Activated CD8-positive, alpha-beta memory T cell treated with anti-CD3 and anti-CD28 coated beads, Interleukin-2, amount 50 U/mL, for 4 hours (primary cell): ENCODE results near the gene KIF12.
A peak's percentile ranks its signal among the peaks of the same experiment; 100 is the strongest.
"Not testable (repeated sequence)": the region's sequence is repeated elsewhere in the genome, so short reads cannot be mapped to it uniquely, and the experiment has no call there.

Experiments
- DNase-seq: peaks from one replicate; pipeline ENCODE4 v3.0.0-alpha.2; 2020

Gene KIF12

GRCh38 chr9:114082763-114083412 lies 16.2 kb downstream of the KIF12 start:
- DNase-seq = not testable (repeated sequence)

- peak; percentile 80 for DNase-seq
Observed at GRCh38 chr9:114082017-114082762, 16.9 kb downstream of the KIF12 start.

DNA sequence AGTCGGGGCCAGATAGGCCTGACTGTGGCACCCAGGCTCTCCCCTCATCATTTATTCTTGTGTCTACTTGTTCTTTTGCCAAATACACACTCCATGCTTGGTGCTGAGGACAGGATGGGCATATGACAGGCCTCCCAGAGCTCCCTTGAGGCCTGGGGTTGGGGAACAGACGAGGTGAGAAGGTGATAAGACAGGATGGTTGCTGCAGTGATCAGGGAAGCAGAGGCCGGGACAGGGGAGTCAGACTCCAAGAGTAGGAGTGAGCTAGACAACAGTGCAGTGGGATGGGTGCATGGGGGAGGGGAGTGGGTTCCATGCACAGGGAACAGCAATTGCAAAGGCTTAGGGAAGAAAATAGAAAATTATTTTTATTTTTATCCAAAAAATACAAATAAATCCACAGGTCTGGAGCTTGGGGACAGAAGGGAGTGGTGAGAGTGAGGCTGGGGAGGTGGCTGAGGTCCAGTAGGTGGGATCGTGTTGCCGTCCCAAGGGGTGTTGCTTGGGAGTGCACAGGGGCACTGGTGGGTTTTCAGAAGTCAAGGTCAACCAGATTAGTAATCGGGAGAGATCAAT lies 17.6 kb downstream of the KIF12 start:
- no peak for DNase-seq

DNA sequence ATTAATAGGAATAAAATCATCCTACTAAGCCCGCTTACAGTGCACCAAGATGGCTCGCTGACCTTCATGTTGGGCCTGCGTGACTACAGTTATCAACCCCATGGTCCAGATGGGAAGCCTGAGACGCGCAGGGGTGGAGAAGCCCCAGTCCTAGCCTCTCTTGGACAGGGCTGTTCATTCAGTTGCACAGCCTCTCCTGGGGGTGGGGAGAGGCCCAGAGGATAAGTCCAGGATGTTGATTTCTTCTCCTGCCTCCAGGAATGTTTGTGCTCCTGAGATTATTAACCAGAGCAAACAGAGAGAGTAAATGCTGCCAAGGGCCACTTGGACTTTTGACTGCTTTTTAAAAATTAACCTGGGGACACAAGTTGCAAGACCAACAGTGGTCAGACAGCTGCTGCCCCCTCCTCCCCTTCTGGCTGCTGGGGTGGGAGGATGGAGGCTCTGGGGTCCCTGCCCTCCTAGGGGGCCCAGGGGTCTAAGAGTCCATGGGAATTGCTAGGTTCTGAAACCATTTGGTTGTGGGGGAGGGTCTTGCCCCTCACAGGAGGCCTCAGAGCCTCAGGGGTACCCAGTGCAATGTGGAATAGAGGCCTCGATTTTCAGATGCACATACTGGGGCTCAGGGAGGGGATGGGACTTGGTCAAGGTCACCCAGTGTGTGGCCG lies 18.2 kb downstream of the KIF12 start:
- DNase-seq = no peak

DNA sequence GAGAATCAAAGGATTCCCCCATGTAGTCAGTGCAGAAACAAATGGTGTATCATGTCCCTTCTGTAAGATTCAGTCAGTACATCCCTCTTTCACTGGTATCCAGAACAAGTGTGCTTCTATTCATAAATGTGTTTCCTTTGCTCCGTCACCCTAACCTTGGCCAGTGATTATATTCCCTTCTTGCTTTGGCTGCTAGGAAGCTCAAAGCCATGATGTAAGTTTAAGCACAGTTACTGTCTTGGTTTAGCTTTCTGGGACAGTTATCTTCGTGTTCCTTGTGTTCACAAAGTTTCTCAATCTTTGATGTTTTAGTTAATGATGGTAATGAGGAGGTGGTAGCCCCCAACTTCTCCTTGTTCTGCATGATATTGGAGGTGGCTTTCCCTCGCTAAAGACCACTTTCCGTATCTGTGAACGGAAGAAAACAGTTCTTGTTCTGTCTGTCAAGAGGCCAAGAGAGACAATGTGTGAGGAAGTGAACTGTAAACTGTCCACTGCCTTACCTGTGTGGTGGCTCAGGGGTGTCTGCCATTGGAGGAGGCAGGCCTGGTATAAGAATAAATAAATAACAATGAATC lies 18.8 kb downstream of the KIF12 start:
- no peak for DNase-seq

GRCh38 chr9:114078781-114079156 lies 20.3 kb downstream of the KIF12 start:
- DNase-seq = no peak

- DNase-seq = no peak
Observed at GRCh38 chr9:114078021-114078780, 20.9 kb downstream of the KIF12 start, which contains the start of gene AMBP. TSS of gene AMBP (minus strand) at chr9:114078300. CDS start at chr9:114078209, 91 bp downstream.

DNA sequence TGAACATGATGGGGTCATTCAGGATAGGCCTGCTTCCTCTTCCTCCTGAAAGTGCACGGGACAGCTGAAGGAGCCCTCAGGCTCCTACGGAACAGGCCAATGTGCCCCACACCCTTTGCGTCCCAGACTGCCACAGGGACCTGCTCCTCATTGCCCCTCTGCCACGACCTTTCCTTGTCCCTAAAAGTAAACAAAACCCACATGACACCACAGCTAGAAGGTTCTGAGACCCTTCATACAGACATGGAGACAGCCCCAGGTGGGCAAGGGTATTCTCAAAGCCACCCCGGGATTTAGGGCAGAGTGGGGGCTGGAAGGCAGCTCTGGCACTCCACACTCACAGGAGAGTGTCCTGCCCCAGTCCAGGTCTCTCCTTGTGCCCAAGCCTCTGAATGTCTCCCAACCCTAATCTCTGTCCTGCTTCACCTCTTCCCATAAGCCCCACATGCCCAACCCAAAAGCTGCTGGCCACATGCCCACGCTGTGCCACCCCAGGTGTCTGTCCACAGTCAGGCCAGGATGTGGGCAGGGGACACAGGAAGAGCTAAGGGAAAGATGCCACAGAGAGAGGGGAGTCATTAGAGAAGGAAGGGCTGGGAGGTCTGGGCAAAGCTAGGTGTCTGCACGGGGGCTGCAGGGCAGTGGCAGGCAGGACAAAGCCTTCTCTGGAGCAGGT lies 21.8 kb downstream of the KIF12 start:
- no peak for DNase-seq

DNA sequence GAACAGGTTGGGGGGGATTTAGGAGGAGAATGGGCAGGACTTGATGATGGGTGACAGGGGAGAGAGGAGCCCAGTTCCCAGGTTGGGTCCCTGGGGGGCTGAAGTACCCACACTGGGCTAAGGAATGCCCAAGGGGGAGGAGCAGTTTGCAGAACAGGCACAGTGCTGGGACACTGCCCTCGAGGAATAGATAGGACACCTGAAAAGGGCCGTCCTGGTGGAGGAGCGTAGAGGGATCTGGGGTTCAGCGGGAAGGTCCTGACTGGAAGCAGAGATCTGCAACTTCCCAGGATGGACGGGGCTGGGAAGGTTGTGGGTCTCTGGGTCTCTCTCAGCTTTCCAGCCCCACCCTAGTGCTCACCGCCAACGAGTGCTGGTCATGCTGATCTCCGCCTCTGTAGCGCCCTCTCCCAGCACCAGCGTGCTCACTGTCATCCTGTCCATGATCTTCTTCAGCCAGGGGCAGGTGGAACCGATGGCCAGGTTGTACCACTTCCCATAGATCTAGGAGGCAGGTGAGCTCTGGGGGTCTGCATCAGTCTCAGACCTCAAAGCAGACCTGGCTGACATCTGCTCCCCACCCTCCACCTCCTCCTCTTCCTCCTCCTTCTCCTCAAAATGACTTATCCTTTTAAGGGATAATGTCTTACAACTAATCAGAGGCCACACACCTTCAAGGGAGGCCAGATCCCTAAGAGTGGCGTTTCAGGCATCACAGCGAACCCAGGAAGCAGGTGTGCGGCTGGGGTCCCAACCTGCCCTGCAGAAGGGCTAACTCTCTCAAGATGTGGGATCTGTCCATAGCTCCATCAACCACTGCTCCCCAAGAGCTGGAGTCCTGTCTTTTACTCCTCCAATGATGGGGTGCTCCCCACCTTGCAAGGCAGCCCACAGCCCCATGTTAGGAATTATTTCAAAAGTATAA lies 22.6 kb downstream of the KIF12 start:
- DNase-seq = no peak

- no peak for DNase-seq
Observed at GRCh38 chr9:114075602-114076001, 23.5 kb downstream of the KIF12 start.

GRCh38 chr9:114072184-114073140 lies 26.6 kb downstream of the KIF12 start:
- no peak for DNase-seq

DNA sequence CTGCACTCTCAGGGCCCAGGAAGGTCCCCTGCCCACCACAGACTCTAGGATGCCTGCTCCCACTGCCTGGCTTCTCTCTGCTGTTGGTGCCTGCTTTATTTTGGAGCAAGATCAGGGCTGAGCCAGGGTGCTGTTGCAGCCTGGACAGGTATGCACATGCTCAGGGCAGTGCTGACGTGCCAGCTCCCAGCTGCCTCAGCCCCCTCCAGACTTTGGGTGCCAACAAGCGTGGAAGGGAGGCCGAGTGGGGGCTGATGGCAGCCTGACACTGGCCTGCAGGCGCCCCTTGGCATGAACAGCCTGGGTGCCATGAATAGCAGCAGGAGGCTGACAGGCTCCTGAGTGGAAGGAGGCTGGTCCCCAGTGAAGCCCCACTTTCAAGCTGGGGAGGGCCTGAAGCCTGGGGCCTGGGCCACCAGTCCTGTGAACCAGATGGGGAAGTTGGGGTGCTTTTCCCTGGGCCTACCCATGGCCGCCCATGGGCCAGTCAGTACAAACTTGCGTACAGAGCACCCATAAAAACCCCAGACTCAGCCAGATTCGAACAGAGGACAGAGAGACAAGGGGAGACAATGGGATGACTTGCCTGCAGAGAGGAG lies 27.8 kb downstream of the KIF12 start:
- no peak for DNase-seq

DNA sequence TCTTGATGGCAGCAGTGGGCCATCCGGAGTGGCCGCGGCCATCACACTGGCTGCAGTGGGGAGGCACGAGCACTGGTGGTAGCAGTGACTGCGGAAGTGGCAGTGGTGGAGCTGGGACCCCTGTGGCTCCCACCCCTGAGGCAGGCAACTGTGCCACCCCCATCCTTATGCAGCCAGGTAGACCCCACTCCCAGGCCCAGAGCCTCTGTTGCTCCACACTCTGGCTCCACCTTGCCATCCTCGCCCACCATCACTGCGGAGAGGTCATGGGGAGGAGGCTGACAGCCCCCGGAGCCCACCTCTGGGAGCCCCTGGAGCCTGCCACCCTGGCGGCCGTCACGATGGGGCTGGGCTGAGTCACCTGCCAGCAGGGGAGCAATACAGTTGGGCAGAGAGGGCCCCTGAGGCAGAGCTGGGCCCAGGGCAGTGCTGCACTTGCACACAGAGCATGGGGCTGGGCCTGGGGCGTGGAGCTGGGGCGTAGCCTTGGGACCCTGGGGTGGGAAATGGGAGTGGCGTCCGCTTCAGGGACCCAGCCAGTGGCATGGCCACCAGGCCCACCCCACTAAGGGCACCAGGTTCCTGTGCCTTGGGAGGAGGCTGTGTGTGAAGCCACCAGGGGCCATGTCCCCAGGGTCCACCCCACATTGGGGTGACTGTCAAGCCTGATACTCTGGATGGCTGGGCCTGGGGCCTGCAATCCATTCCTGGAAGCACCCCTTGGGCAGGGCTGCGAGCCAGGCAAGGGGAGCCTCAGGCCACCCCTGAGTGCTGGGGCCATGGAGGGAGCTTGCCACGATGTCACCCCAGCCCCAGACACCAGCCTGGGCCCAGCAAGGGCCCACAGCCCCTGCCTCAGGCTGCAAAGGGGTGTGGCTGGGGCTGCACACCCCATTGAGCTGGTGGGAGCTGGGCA lies 28.6 kb downstream of the KIF12 start:
- no peak for DNase-seq

GRCh38 chr9:114069476-114070187 lies 29.5 kb downstream of the KIF12 start:
- no peak for DNase-seq

- DNase-seq = no peak
Observed at GRCh38 chr9:114065304-114065703, 33.8 kb downstream of the KIF12 start.

DNA sequence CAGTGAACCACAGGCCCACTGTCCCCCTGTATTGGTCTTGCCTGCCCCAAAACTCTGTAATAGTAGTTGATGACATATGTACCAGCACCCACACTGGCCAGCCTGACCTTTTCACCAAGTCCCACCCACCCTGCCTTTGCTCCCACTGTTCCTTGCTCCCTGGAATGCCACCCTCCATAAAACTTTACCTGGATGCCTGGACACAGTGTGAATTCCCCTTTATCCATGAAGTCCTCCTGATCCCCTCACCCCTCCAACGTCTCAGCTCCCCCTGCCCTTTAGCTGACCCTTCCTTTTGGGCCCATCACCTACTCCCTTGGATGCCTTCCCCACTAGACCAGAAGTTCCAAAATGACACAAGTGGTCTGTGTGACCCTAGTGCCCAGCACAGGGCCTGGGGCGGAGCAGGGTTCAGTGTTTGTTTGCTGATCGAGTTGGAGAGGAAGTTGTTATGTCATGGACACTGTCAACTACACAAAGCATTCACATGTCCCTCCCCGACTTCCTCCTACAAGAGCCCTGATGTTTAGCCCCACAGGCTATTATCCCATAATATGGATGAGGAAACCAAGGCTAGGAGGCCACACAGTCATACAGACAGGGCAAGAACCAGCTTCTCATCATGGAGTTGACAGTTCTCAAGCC lies 37.1 kb downstream of the KIF12 start:
- no peak for DNase-seq

- no peak for DNase-seq
Observed at GRCh38 chr9:114061292-114061691, 37.8 kb downstream of the KIF12 start.
